Smooth muscle cell (in vitro differentiated cells): Measurements from ENCODE around the gene WBP1L. TPM values are rescaled to one million over a fixed set of nuclear protein-coding genes. Genes with fewer than 3 reads are reported as not detected.

Experiments used
- DNase-seq: peaks from one replicate; lab custom pipeline; 2025; ENCODE audit not compliant: unreplicated experiment; lab: John Stamatoyannopoulos, UW
- H2AFZ ChIP-seq: fragments of 200-600 bp; sonication (generic); 2 replicates; pipeline ENCODE4 v1.6.0; 2016; ENCODE audit warnings: antibody characterized with exemption, low read depth, mild to moderate bottlenecking
- H3F3A ChIP-seq: fragments of 200-600 bp; sonication (generic); 2 replicates; pipeline ENCODE4 v1.6.0; 2017; ENCODE audit warnings: antibody characterized with exemption, low read depth
- H3K27ac ChIP-seq: fragments of 200-600 bp; sonication (generic); 2 replicates; pipeline ENCODE4 v1.5.1; 2016; ENCODE audit warnings: low read depth, mild to moderate bottlenecking
- H3K27me3 ChIP-seq: fragments of 200-600 bp; sonication (generic); 2 replicates; pipeline ENCODE4 v1.6.1; 2016; ENCODE audit warnings: low read depth, mild to moderate bottlenecking
- H3K36me3 ChIP-seq: fragments of 200-600 bp; sonication (generic); 2 replicates; pipeline ENCODE4 v1.5.1; 2016; ENCODE audit warnings: low read depth
- H3K4me1 ChIP-seq: fragments of 200-600 bp; sonication (generic); 2 replicates; pipeline ENCODE4 v1.5.1; 2016; ENCODE audit warnings: low read depth
- H3K4me2 ChIP-seq: fragments of 200-600 bp; sonication (generic); 2 replicates; pipeline ENCODE4 v1.6.0; 2016; ENCODE audit warnings: mild to moderate bottlenecking
- H3K4me3 ChIP-seq: fragments of 200-600 bp; sonication (generic); 2 replicates; pipeline ENCODE4 v1.5.1; 2016; ENCODE audit warnings: mild to moderate bottlenecking
- H3K79me2 ChIP-seq: fragments of 200-600 bp; sonication (generic); 2 replicates; pipeline ENCODE4 v1.6.0; 2016; ENCODE audit warnings: low read depth, mild to moderate bottlenecking
- H3K9ac ChIP-seq: fragments of 200-600 bp; sonication (generic); 2 replicates; pipeline ENCODE4 v1.6.0; 2016; ENCODE audit warnings: low read depth
- H3K9me3 ChIP-seq: fragments of 200-600 bp; sonication (generic); replicated peaks from 2 replicates; pipeline ENCODE4 v1.5.1; 2016; ENCODE audit warnings: low read depth
- H4K20me1 ChIP-seq: fragments of 200-600 bp; sonication (generic); 2 replicates; pipeline ENCODE4 v1.6.0; 2016; ENCODE audit warnings: low read depth
- CTCF ChIP-seq: fragments of 200-600 bp; sonication (generic); IDR thresholded peaks from 2 replicates; pipeline ENCODE4 v1.5.1; 2017; ENCODE audit warnings: borderline replicate concordance, mild to moderate bottlenecking, antibody characterized with exemption; ENCODE audit not compliant: insufficient read depth, poor library complexity, severe bottlenecking
- WGBS: methylation state at CpG from one replicate; pipeline ENCODE4 v1.1.7; 2016; ENCODE audit warnings: low lambda C conversion rate; 5-methylcytosine and 5-hydroxymethylcytosine counted together
- polyA plus RNA-seq: library from polyadenylated mRNA; unstranded; fragments of >200 nt; fragmentation: Nextera tagmentation; extraction: Ambion mirVana; gene quantifications from 2 replicates; pipeline ENCODE4 v1.2.1, GENCODE V29; 2016
- total RNA-seq: library from RNA; depleted of rRNA; stranded (reverse); fragments of >200 nt; gene quantifications from 2 replicates; pipeline ENCODE4 v1.2.3, GENCODE V29; 2014

The WBP1L gene
- total and polyA plus RNA-seq, 2 experiments from 2014 or later: 18.0 to 45.3 TPM

GRCh38 chr10:102813734-102814452 is 70.1 kb downstream of the WBP1L start:
- DNase-seq: no peak
- Histone ChIP-seq H2AFZ (no peak overlapping the region), H3K9me3 (no peaks in the 10 kb centered on the region), H3K36me3 (no peaks in the 10 kb centered on the region), H3K4me3 (no peak overlapping the region), H3K9ac (no peak overlapping the region), H4K20me1 (peaks cover 7% of the 10 kb centered on the region), H3K27ac (no peak overlapping the region), H3K79me2 (no peaks in the 10 kb centered on the region), H3K4me2 (no peak overlapping the region), H3F3A (peaks cover 8% of the 10 kb centered on the region), H3K4me1 (no peaks in the 10 kb centered on the region), H3K27me3 (no peaks in the 10 kb centered on the region)
- TF ChIP-seq CTCF: no peak
- 88% methylated on average over 16 of the region's 16 CpGs for WGBS

GRCh38 chr10:102814453-102814871 is 70.7 kb downstream of the WBP1L start:
- Histone ChIP-seq H2AFZ (no peak overlapping the region), H4K20me1 (peaks cover 5% of the 10 kb centered on the region), H3K36me3 (no peaks in the 10 kb centered on the region), H3K4me2 (no peak overlapping the region), H3K4me3 (no peak overlapping the region), H3F3A (peaks cover 8% of the 10 kb centered on the region), H3K9me3 (no peaks in the 10 kb centered on the region), H3K79me2 (no peaks in the 10 kb centered on the region), H3K27ac (peak overlapping the region; percentile 19), H3K27me3 (no peaks in the 10 kb centered on the region), H3K9ac (no peak overlapping the region), H3K4me1 (no peaks in the 10 kb centered on the region)
- DNase-seq: no peak
- 60% methylated on average over 8 of the region's 8 CpGs for WGBS
- no peak for TF ChIP-seq CTCF

GRCh38 chr10:102814873-102815661 is 71.3 kb downstream of the WBP1L start:
- Histone ChIP-seq H3K36me3 (no peaks in the 10 kb centered on the region), H3K4me1 (no peaks in the 10 kb centered on the region), H3F3A (peaks cover 8% of the 10 kb centered on the region), H3K9me3 (no peaks in the 10 kb centered on the region), H3K4me2 (no peak overlapping the region), H3K27ac (peak overlapping the region; percentile 43), H4K20me1 (peaks cover 5% of the 10 kb centered on the region), H3K4me3 (no peak overlapping the region), H3K79me2 (no peaks in the 10 kb centered on the region), H2AFZ (no peak overlapping the region), H3K27me3 (no peaks in the 10 kb centered on the region), H3K9ac (no peak overlapping the region)
- TF ChIP-seq CTCF: no peak
- 80% methylated on average over 23 of the region's 23 CpGs for WGBS
- DNase-seq: no peak
